Liver (tissue), 9 donors: Measurements from ENCODE around the gene ZNF587. TPM values are rescaled to one million over a fixed set of nuclear protein-coding genes. Genes with fewer than 3 reads are reported as not detected.
A peak's percentile ranks its signal among the peaks of the same experiment; 100 is the strongest.
"Not testable (repeated sequence)": the region's sequence is repeated elsewhere in the genome, so short reads cannot be mapped to it uniquely, and the experiment has no call there.

Experiments used
- DNase-seq: peaks from one replicate; pipeline ENCODE4 v3.0.0-alpha.2; 2017; ENCODE audit warnings: low spot score
- H3K27ac ChIP-seq, 2 donors: one replicate each; pipeline ENCODE4 v1.7.0; 2013; ENCODE audit warnings: inconsistent platforms in 2 of 2, low read length in 2 of 2, control low read depth in 1 of 2, low read depth in 1 of 2, mild to moderate bottlenecking in 1 of 2
- H3K27me3 ChIP-seq, 4 donors: one replicate each; pipeline versions ENCODE4 v1.6.1 to v1.7.0; 2013; ENCODE audit warnings: low read length in 3 of 4, inconsistent platforms in 1 of 4, mild to moderate bottlenecking in 1 of 4, moderate library complexity in 1 of 4; ENCODE audit not compliant: control insufficient read depth in 4 of 4, insufficient read depth in 4 of 4
- H3K36me3 ChIP-seq, 4 donors: one replicate each; pipeline versions ENCODE4 v1.6.1 to v1.7.0; 2013; ENCODE audit warnings: low read length in 3 of 4, mild to moderate bottlenecking in 3 of 4, low read depth in 1 of 4, moderate library complexity in 1 of 4; ENCODE audit not compliant: control insufficient read depth in 4 of 4, insufficient read depth in 3 of 4
- H3K4me1 ChIP-seq, 4 donors: one replicate each; pipeline versions ENCODE4 v1.6.1 to v1.7.0; 2013; ENCODE audit warnings: low read length in 3 of 4, mild to moderate bottlenecking in 3 of 4, moderate library complexity in 1 of 4; ENCODE audit not compliant: control insufficient read depth in 4 of 4, insufficient read depth in 4 of 4
- H3K4me3 ChIP-seq, 3 donors: one replicate each; pipeline versions ENCODE4 v1.6.1 to v1.7.0; 2013; ENCODE audit warnings: low read length in 3 of 3, control low read depth in 1 of 3, low read depth in 1 of 3, mild to moderate bottlenecking in 1 of 3
- H3K9ac ChIP-seq, 2 donors: one replicate each; pipeline ENCODE4 v1.7.0; 2013; ENCODE audit warnings: low read length in 2 of 2, mild to moderate bottlenecking in 2 of 2, moderate library complexity in 2 of 2, control low read depth in 1 of 2, low read depth in 1 of 2
- H3K9me3 ChIP-seq, 4 donors: one replicate each; pipeline versions ENCODE4 v1.6.1 to v1.7.0; 2013; ENCODE audit warnings: low read length in 3 of 4; ENCODE audit not compliant: control insufficient read depth in 4 of 4
- ATF3 ChIP-seq: IDR thresholded peaks from 2 replicates; pipeline ENCODE4 v1.6.1; 2016; ENCODE audit warnings: antibody characterized with exemption
- EGR1 ChIP-seq, 2 donors: IDR thresholded peaks; 2 replicates each; pipeline ENCODE4 v1.6.1; 2016 to 2018; ENCODE audit warnings: antibody characterized with exemption in 2 of 2, low read depth in 2 of 2
- FOXA2 ChIP-seq: IDR thresholded peaks from 2 replicates; pipeline ENCODE4 v1.6.1; 2016; ENCODE audit warnings: antibody characterized with exemption
- GABPA ChIP-seq, 2 donors: IDR thresholded peaks in 1 of 2; conservative IDR thresholded peaks in 1 of 2; 2 replicates each; pipeline ENCODE4 v1.6.1; 2016; ENCODE audit warnings: antibody characterized with exemption in 2 of 2, mild to moderate bottlenecking in 1 of 2, moderate library complexity in 1 of 2
- HNF4A ChIP-seq, 2 donors: conservative IDR thresholded peaks; 2 replicates each; pipeline ENCODE4 v1.6.1; 2016; ENCODE audit warnings: antibody characterized with exemption in 2 of 2, mild to moderate bottlenecking in 2 of 2
- HNF4G ChIP-seq: IDR thresholded peaks from 2 replicates; pipeline ENCODE4 v1.6.1; 2016; ENCODE audit warnings: antibody characterized with exemption
- JUND ChIP-seq, 2 donors: IDR thresholded peaks; 2 replicates each; pipeline ENCODE4 v1.6.1; 2016; ENCODE audit warnings: antibody characterized with exemption in 2 of 2
- NR2F2 ChIP-seq: IDR thresholded peaks from 2 replicates; pipeline ENCODE4 v1.6.1; 2016; ENCODE audit warnings: antibody characterized with exemption
- RAD21 ChIP-seq, 2 donors: IDR thresholded peaks; 2 replicates each; pipeline ENCODE4 v1.6.1; 2016; ENCODE audit warnings: antibody characterized with exemption in 2 of 2, mild to moderate bottlenecking in 2 of 2
- RXRA ChIP-seq, 2 donors: IDR thresholded peaks; 2 replicates each; pipeline ENCODE4 v1.6.1; 2017 to 2018; ENCODE audit warnings: antibody characterized with exemption in 2 of 2, mild to moderate bottlenecking in 1 of 2
- SP1 ChIP-seq: IDR thresholded peaks from 2 replicates; pipeline ENCODE4 v1.6.1; 2018; ENCODE audit warnings: antibody characterized with exemption, mild to moderate bottlenecking
- TAF1 ChIP-seq: conservative IDR thresholded peaks from 2 replicates; pipeline ENCODE4 v1.6.1; 2016; ENCODE audit warnings: antibody characterized with exemption, mild to moderate bottlenecking
- YY1 ChIP-seq: IDR thresholded peaks from 2 replicates; pipeline ENCODE4 v1.6.1; 2016; ENCODE audit warnings: antibody characterized with exemption, mild to moderate bottlenecking
- WGBS: extraction: QIAGEN DNeasy Blood & Tissue Kit; methylation state at CpG from one replicate; pipeline ENCODE4 v1.1.7; 2013; 5-methylcytosine and 5-hydroxymethylcytosine counted together
- polyA plus RNA-seq, 2 donors: library from polyadenylated mRNA; stranded (reverse) in 1 of 2; unstranded in 1 of 2; fragments of 200-250 nt in 1 of 2; fragments of >200 nt in 1 of 2; fragmentation: Nextera tagmentation in 1 of 2; extraction: Ambion mirVana in 1 of 2; gene quantifications; one replicate each; pipeline versions ENCODE4 v1.2.1 to v1.2.3, GENCODE V29; 2013 to 2015
- total RNA-seq, 2 donors: library from RNA; depleted of rRNA; stranded (reverse); fragments of >200 nt; gene quantifications; one replicate each; pipeline ENCODE4 v1.2.3, GENCODE V29; 2014
- TF ChIP-seq, protein P1 (sequence below): IDR thresholded peaks from 2 replicates; pipeline ENCODE4 v1.6.1; 2016; ENCODE audit warnings: antibody characterized with exemption
- TF ChIP-seq, protein P2 (sequence below): IDR thresholded peaks from 2 replicates; pipeline ENCODE4 v1.6.1; 2016; ENCODE audit warnings: antibody characterized with exemption
- donor health status: healthy.
- donor health status: healthy.
- donor health status: healthy.
- donor health status: healthy.
- donor health status: healthy.

ZNF587 gene
- total and polyA plus RNA-seq, 4 donors, result 2.7 to 27.8 (median 9.2) TPM

DNA sequence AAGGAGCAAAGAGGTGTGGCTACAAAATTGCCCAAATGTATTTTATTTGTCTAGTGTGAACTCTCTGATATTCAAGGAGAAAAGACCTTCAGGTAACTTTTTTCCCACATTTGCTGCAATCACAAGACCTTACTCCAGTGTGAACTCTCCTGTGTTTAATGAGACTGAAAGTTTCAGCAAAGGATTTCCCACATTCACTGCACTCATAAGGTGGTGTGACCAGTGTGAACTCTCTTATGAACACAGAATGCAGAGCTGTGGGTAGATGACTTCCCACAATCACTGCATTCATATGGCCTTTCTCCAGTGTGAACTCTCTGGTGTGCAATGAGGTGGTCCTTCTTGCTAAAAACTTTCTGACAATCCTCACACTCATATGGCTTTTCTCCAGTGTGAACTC, 22.8 kb downstream of the ZNF587 start:
- Histone ChIP-seq H3K4me3 (peak overlapping the region in 2 of 3 donors; percentile 23 to 33), H3K36me3 (peaks cover 5 to 34% (median 31%) of the 10 kb centered on the region in 4 donors), H3K9me3 (peaks cover 41 to 60% (median 58%) of the 10 kb centered on the region in 4 donors), H3K27ac (no peak overlapping the region), H3K9ac (no peak overlapping the region), H3K27me3 (no peaks in the 10 kb centered on the region), H3K4me1 (no peaks in the 10 kb centered on the region)
- no peak for DNase-seq
- no peak for TF ChIP-seq FOXA2
- TF ChIP-seq, protein P1, sequence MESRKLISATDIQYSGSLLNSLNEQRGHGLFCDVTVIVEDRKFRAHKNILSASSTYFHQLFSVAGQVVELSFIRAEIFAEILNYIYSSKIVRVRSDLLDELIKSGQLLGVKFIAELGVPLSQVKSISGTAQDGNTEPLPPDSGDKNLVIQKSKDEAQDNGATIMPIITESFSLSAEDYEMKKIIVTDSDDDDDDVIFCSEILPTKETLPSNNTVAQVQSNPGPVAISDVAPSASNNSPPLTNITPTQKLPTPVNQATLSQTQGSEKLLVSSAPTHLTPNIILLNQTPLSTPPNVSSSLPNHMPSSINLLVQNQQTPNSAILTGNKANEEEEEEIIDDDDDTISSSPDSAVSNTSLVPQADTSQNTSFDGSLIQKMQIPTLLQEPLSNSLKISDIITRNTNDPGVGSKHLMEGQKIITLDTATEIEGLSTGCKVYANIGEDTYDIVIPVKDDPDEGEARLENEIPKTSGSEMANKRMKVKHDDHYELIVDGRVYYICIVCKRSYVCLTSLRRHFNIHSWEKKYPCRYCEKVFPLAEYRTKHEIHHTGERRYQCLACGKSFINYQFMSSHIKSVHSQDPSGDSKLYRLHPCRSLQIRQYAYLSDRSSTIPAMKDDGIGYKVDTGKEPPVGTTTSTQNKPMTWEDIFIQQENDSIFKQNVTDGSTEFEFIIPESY, result no peak
- TF ChIP-seq HNF4A (conservative IDR thresholded peaks at IDR 0.05), result no peak
- no peak for TF ChIP-seq YY1
- TF ChIP-seq SP1, result no peak
- TF ChIP-seq HNF4G, result no peak
- TF ChIP-seq JUND (IDR thresholded peaks at IDR 0.05), result no peak
- TF ChIP-seq RAD21 (IDR thresholded peaks at IDR 0.05), result no peak
- no peak for TF ChIP-seq GABPA (IDR thresholded peaks at IDR 0.05 in 1 of 2, conservative IDR thresholded peaks at IDR 0.05 in 1 of 2)
- no peak for TF ChIP-seq RXRA (IDR thresholded peaks at IDR 0.05)
- TF ChIP-seq TAF1, result no peak
- TF ChIP-seq ATF3, result no peak
- TF ChIP-seq EGR1 (IDR thresholded peaks at IDR 0.05; ENCODE audit: low read depth in 2 of 2), result no peak
- TF ChIP-seq, protein P2, sequence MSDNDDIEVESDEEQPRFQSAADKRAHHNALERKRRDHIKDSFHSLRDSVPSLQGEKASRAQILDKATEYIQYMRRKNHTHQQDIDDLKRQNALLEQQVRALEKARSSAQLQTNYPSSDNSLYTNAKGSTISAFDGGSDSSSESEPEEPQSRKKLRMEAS, result no peak

DNA sequence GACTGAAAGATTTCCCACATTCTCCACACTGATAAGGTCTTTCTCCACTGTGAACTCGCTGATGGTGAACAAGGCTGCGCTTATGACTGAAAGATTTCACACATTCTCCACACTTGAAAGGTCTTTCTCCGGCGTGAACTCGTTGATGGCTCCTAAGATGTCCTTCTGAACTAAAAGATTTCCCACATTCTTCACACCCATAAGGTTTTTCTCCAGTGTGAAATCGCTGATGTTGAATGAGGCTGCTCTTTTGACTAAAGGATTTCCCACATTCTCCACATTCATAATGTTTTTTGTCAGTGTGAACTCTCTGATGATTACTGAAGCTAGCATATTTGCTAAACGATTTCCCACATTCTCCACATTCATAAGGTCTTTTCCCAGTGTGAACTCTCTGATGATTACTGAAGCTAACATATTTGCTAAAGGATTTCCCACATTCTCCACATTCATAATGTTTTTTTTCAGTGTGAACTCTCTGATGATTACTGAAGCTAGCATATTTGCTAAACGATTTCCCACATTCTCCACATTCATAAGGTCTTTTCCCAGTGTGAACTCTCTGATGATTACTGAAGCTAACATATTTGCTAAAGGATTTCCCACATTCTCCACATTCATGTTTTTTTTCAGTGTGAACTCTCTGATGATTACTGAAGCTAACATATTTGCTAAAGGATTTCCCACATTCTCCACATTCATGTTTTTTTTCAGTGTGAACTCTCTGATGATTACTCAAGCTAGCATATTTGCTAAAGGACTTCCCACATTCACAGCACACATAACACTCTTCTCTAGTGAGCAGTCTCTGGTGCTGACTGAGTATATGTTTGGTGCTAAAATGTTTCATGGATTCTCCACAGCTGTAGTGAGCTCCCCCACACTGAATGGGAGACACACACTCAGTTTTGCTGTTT, 24.5 kb downstream of the ZNF587 start:
- H3K27me3 ChIP-seq, H3K27ac ChIP-seq, DNase-seq, H3K4me1 ChIP-seq, H3K9ac ChIP-seq: not testable (repeated sequence)
- H3K9me3 ChIP-seq, result peaks cover 38 to 57% (median 53%) of the 10 kb centered on the region in 4 donors
- H3K36me3 ChIP-seq, result peaks cover 3 to 32% (median 28%) of the 10 kb centered on the region in 4 donors
- peak overlapping the region in 2 of 3 donors; percentile 33 to 49 for H3K4me3 ChIP-seq
- 98% methylated on average over 8 of the region's 8 CpGs for WGBS

GRCh38 chr19:57886046-57886445, 36.4 kb downstream of the ZNF587 start:
- no peak for DNase-seq

More at GRCh38 chr19:57886046-57886445, 36.4 kb downstream of the ZNF587 start:
- peaks cover 0 to 15% (median 6%) of the 10 kb centered on the region in 4 donors for H3K9me3 ChIP-seq
- H3K9ac ChIP-seq, result no peak overlapping the region
- 88% methylated on average over 3 of the region's 3 CpGs for WGBS
- peaks cover 0 to 3% (median 1%) of the 10 kb centered on the region in 4 donors for H3K4me1 ChIP-seq
- TF ChIP-seq HNF4A (conservative IDR thresholded peaks at IDR 0.05) (no peak), TAF1 (no peak), HNF4G (no peak), EGR1 (IDR thresholded peaks at IDR 0.05; ENCODE audit: low read depth in 2 of 2) (no peak), NR2F2 (no peak), YY1 (no peak)
- TF ChIP-seq, protein P2, result no peak
- peak overlapping the region in 1 of 3 donors; percentile 14 for H3K4me3 ChIP-seq
- H3K27ac ChIP-seq, result no peak overlapping the region
- no peaks in the 10 kb centered on the region for H3K27me3 ChIP-seq
- peaks cover 0 to 6% (median 1%) of the 10 kb centered on the region in 4 donors for H3K36me3 ChIP-seq
